ENCODE results near the gene GOLGB1.

GRCh38 chr3:121698476-121698875 is 51.1 kb downstream of the GOLGB1 start:
- TF ChIP-seq CTCF (IDR thresholded peaks at IDR 0.05; ENCODE audit: low read length) (no peak), EZH2 (optimal IDR thresholded peaks at IDR 0.05; ENCODE audit: low read depth, low read length) (no peak)

Data from MM.1S (cell line).